ENCODE results near the gene FAM171A2. TPM values are rescaled to one million over a fixed set of nuclear protein-coding genes. Genes with fewer than 3 reads are reported as not detected.

FAM171A2 gene
- total and polyA plus RNA-seq, 2 of the 4 experiments (the other 2 are of a cell fraction): 3.2 to 5.9 TPM

- H2BK20ac ChIP-seq (ENCODE audit: low read depth, low read length): no peak overlapping the region
- ChIA-PET CTCF (interaction anchor here (0.5 to 1.1 kb wide), 7 partner anchors 13 to 176 kb away, joined by 3 to 4 read pairs (median 3); no protein-coding TSS in a partner anchor), POLR2A (ENCODE audit: unreplicated experiment) (no interaction called here)
- H2BK15ac ChIP-seq (ENCODE audit: low read depth, low read length): no peak overlapping the region
- H3K18ac ChIP-seq (ENCODE audit: low read depth, low read length): no peak overlapping the region
- H3K36me3 ChIP-seq (ENCODE audit: control insufficient read depth, insufficient read depth, low read length): peaks cover 14% of the 10 kb centered on the region
- no peak overlapping the region for H3K4ac ChIP-seq (ENCODE audit: low read depth, low read length)
- H3K79me1 ChIP-seq (ENCODE audit: low read depth in 1 of 2, low read length in 2 of 2): peaks cover 5 to 31% of the 10 kb centered on the region in 2 experiments
- peaks cover 16% of the 10 kb centered on the region; the same call in 1 of the 2 replicates for H4K20me1 ChIP-seq (ENCODE audit: insufficient read depth, low read length)
- peak overlapping the region; percentile 74 for H3K4me2 ChIP-seq (ENCODE audit: low read depth, low read length)
- in situ Hi-C loops (cut with MboI; ENCODE audit: low sequenced_read_pairs): no loop called here
- peak overlapping the region; percentile 76 for H2AFZ ChIP-seq (replicated peaks; ENCODE audit: low read length, poor library complexity)
- WGBS, 2 experiments (ENCODE audit: extremely low coverage in 2 of 2, insufficient read length in 1 of 2): 62% methylated on average over 3 of the region's 13 CpGs; no CpG with 5 or more reads in 1 of the 2 experiments
- H2AK9ac ChIP-seq (replicated peaks; ENCODE audit: low read depth, low read length, poor library complexity): peak overlapping the region; percentile 93
- H3K56ac ChIP-seq (ENCODE audit: extremely low read depth, insufficient read depth, low read length): no peak overlapping the region
- no peak overlapping the region for H4K5ac ChIP-seq (ENCODE audit: low read depth, low read length)
- no peak overlapping the region for H4K8ac ChIP-seq (ENCODE audit: low read depth in 2 of 2, low read length in 2 of 2)
- dilution Hi-C loops (cut with HindIII; ENCODE audit: low sequenced_read_pairs, unreplicated experiment): no loop called here
- H3K4me1 ChIP-seq (ENCODE audit: control insufficient read depth, insufficient read depth, low read length): peaks cover 4% of the 10 kb centered on the region; the same call in 1 of the 2 replicates
- H2AK5ac ChIP-seq (ENCODE audit: low read depth, low read length): peak overlapping the region; percentile 5; the same call in 1 of the 2 replicates
- H4K91ac ChIP-seq (ENCODE audit: insufficient read depth, low read depth, low read length): no peak overlapping the region
- H2BK5ac ChIP-seq (ENCODE audit: low read depth, low read length, poor library complexity, severe bottlenecking): no peak overlapping the region
- no peak overlapping the region for H3K23ac ChIP-seq (ENCODE audit: low read depth, low read length)
- H3K27ac ChIP-seq (ENCODE audit: insufficient read depth, low read length): no peak overlapping the region
- intact Hi-C loops (cut with micrococcal nuclease): loop anchor here (5.0 kb wide), 1 partner anchor 144 kb away; no protein-coding TSS in a partner anchor
- peak overlapping the region; percentile 56 for H3K4me3 ChIP-seq (ENCODE audit: insufficient read depth, low read depth, low read length)
- peak overlapping the region; percentile 44; the same call in 1 of the 2 replicates for H3K14ac ChIP-seq (replicated peaks; ENCODE audit: low read depth, low read length)
- H2BK120ac ChIP-seq (ENCODE audit: low read depth, low read length): no peak overlapping the region
- H3K9ac ChIP-seq (ENCODE audit: low read depth, low read length): peak overlapping the region; percentile 72; the same call in 1 of the 2 replicates
- BruUV-seq (replicated peaks): no TSS peak
- TF ChIP-seq RCOR1 (IDR thresholded peaks at IDR 0.05; ENCODE audit: insufficient replicate concordance, low read length) (no peak), RFX5 (IDR thresholded peaks at IDR 0.05; ENCODE audit: low read depth, low read length) (no peak), BHLHE40 (IDR thresholded peaks at IDR 0.05; ENCODE audit: low read depth, low read length) (no peak), USF2 (IDR thresholded peaks at IDR 0.05; ENCODE audit: low read depth, low read length) (no peak), RAD21 (IDR thresholded peaks at IDR 0.05; ENCODE audit: low read length) (no peak), NFE2L2 (IDR thresholded peaks at IDR 0.05; ENCODE audit: low read depth, low read length) (no peak), MAFK (IDR thresholded peaks at IDR 0.05; ENCODE audit: low read depth, low read length) (no peak), ELK1 (IDR thresholded peaks at IDR 0.05; ENCODE audit: borderline replicate concordance, low read depth, low read length) (no peak), POLR2A (IDR thresholded peaks at IDR 0.05; ENCODE audit: low read depth, low read length) (no peak), MXI1 (IDR thresholded peaks at IDR 0.05; ENCODE audit: borderline replicate concordance, low read depth, low read length) (no peak), CTCF (conservative IDR thresholded peaks at IDR 0.05; ENCODE audit: low read depth, low read length) (no peak), CHD1 (IDR thresholded peaks at IDR 0.05; ENCODE audit: low read depth, low read length) (no peak), SMC3 (IDR thresholded peaks at IDR 0.05; ENCODE audit: low read depth, low read length) (no peak)
- H3K9me1 ChIP-seq (ENCODE audit: insufficient read depth, low read length): peaks cover 10% of the 10 kb centered on the region; the same call in 1 of the 2 replicates
- no peak for ATAC-seq (ENCODE audit: low read depth)
- DNase-seq: no peak
- no peaks in the 10 kb centered on the region for H3K27me3 ChIP-seq (ENCODE audit: control insufficient read depth, insufficient read depth, low read length)
- no peaks in the 10 kb centered on the region for H3K9me3 ChIP-seq (ENCODE audit: control insufficient read depth, insufficient read depth, low read length)
Measured at GRCh38 chr17:44346064-44346844, 17.4 kb downstream of the FAM171A2 start.

Data from IMR-90 (cell line).